ENCODE data around the gene ZMYND19.
A peak's percentile ranks its signal among the peaks of the same experiment; 100 is the strongest.
"Not testable (repeated sequence)": the region's sequence is repeated elsewhere in the genome, so short reads cannot be mapped to it uniquely, and the experiment has no call there.

Gene ZMYND19

GRCh38 chr9:137552022-137552768, 38.1 kb downstream of the ZMYND19 start:
- H3K27me3 ChIP-seq (ENCODE audit: control insufficient read depth, insufficient read depth, low read length): no peaks in the 10 kb centered on the region
- H3K27ac ChIP-seq (ENCODE audit: low read depth, low read length): peak overlapping the region; percentile 72; the same call in 1 of the 2 replicates
- H3K4me1 ChIP-seq (ENCODE audit: control insufficient read depth, insufficient read depth, low read length): peaks cover 5% of the 10 kb centered on the region; the same call in 1 of the 2 replicates

GRCh38 chr9:137551264-137552021, 38.9 kb downstream of the ZMYND19 start, which contains the start of gene MRPL41:
TSS of gene MRPL41 (plus strand) at chr9:137551879. CDS start at chr9:137552082, 203 bp downstream.
- Histone ChIP-seq H3K27me3 (ENCODE audit: control insufficient read depth, insufficient read depth, low read length) (no peaks in the 10 kb centered on the region), H3K9ac (ENCODE audit: low read length) (peak within 1 kb of the TSS; percentile 92), H3K4me1 (ENCODE audit: control insufficient read depth, insufficient read depth, low read length) (peaks cover 5% of the 10 kb centered on the region; the same call in 1 of the 2 replicates), H3K4me3 (ENCODE audit: low read depth, low read length) (peak within 1 kb of the TSS; percentile 100), H3K36me3 (ENCODE audit: control insufficient read depth, insufficient read depth, low read length) (peaks cover 24% of the 10 kb centered on the region), H3K27ac (ENCODE audit: low read depth, low read length) (peak within 1 kb of the TSS; percentile 72; the same call in 1 of the 2 replicates), H3K9me3 (ENCODE audit: control insufficient read depth, insufficient read depth, low read depth, low read length) (peaks cover 5% of the 10 kb centered on the region; the same call in 1 of the 2 replicates)

More at GRCh38 chr9:137552022-137552768, 38.1 kb downstream of the ZMYND19 start:
- peaks cover 29% of the 10 kb centered on the region for H3K36me3 ChIP-seq (ENCODE audit: control insufficient read depth, insufficient read depth, low read length)
- H3K9me3 ChIP-seq (ENCODE audit: control insufficient read depth, insufficient read depth, low read depth, low read length): no peaks in the 10 kb centered on the region
- H3K4me3 ChIP-seq (ENCODE audit: low read depth, low read length): peak overlapping the region; percentile 100
- H3K9ac ChIP-seq (ENCODE audit: low read length): peak overlapping the region; percentile 92

DNA sequence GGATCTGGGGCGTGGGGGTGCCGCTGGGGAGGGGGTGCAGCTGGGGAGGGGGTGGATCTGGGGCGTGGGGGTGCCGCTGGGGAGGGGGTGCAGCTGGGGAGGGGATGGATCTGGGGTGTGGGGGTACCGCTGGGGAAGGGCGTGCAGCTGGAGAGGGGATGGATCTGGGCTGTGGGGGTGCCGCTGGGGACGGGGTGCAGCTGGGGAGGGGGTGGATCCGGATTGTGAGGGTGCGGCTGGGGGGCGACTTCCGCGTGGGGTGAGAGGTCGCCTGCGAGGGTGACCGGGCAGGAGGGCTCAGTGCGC, 39.4 kb downstream of the ZMYND19 start:
- H3K4me1 ChIP-seq (ENCODE audit: control insufficient read depth, insufficient read depth, low read length); H3K9me3 ChIP-seq (ENCODE audit: control insufficient read depth, insufficient read depth, low read depth, low read length); H3K9ac ChIP-seq (ENCODE audit: low read length); H3K27me3 ChIP-seq (ENCODE audit: control insufficient read depth, insufficient read depth, low read length): not testable (repeated sequence)
- peaks cover 19% of the 10 kb centered on the region for H3K36me3 ChIP-seq (ENCODE audit: control insufficient read depth, insufficient read depth, low read length)
- H3K27ac ChIP-seq (ENCODE audit: low read depth, low read length): peak overlapping the region; percentile 50; the same call in 1 of the 2 replicates
- peak overlapping the region; percentile 64 for H3K4me3 ChIP-seq (ENCODE audit: low read depth, low read length)

- H3K9ac ChIP-seq (ENCODE audit: low read length): no peak within 1 kb of the TSS
- peaks cover 10% of the 10 kb centered on the region for H3K9me3 ChIP-seq (ENCODE audit: control insufficient read depth, insufficient read depth, low read depth, low read length)
- H3K27ac ChIP-seq (ENCODE audit: low read depth, low read length): peak within 1 kb of the TSS; percentile 50; the same call in 1 of the 2 replicates
- peaks cover 12% of the 10 kb centered on the region for H3K36me3 ChIP-seq (ENCODE audit: control insufficient read depth, insufficient read depth, low read length)
- H3K4me1 ChIP-seq (ENCODE audit: control insufficient read depth, insufficient read depth, low read length): peaks cover 5% of the 10 kb centered on the region; the same call in 1 of the 2 replicates
- peak within 1 kb of the TSS; percentile 64 for H3K4me3 ChIP-seq (ENCODE audit: low read depth, low read length)
- H3K27me3 ChIP-seq (ENCODE audit: control insufficient read depth, insufficient read depth, low read length): no peaks in the 10 kb centered on the region
Observed at GRCh38 chr9:137550231-137550621, 40.1 kb downstream of the ZMYND19 start, which contains the start of gene PNPLA7. TSS of gene PNPLA7 (minus strand) at chr9:137550402. CDS start at chr9:137550197, 205 bp downstream.

DNA sequence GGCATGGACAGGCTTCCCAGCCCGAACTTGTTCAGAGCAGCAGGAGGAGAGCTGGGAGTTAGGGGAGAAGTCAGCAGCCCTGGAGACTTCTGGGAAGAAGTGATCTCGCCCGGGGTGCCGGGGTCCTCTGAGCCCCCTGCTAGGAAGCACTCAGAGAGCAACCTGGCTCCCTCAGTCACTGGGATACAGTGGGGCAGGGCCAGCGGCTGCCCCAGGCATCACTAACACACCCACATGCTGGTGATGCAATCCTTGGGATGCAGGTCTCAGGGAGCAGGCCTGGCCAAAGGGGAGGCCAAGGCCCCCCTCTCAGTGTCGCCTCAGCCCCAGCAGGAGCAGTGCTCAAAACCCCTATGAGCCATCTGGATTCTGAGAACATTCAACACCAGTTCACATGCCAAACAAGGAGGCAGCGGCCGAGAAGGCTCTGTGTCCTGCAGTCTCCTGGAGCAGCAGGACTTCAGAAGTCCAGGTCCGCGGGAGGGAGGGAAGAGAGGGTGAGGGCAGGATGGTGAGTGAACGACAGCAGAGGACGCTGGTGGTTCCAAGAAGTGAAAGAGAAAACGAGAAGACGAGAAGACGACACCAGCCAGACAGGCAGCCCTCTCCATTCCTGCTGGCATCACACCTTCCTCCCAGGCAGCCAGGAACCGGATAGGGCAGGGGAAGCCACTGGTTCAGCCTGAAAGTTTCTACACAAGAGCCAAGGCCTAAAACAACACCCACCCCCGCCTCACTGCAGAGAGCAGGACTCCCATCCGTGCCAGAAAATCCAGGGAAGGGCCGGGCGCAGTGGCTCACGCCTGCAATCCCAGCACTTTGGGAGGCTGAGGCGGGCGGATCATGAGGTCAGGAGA, 42.4 kb downstream of the ZMYND19 start:
- H3K4me3 ChIP-seq (ENCODE audit: low read depth, low read length): no peak overlapping the region
- no peak overlapping the region for H3K9ac ChIP-seq (ENCODE audit: low read length)
- no peaks in the 10 kb centered on the region for H3K27me3 ChIP-seq (ENCODE audit: control insufficient read depth, insufficient read depth, low read length)
- peaks cover 5% of the 10 kb centered on the region; the same call in 1 of the 2 replicates for H3K4me1 ChIP-seq (ENCODE audit: control insufficient read depth, insufficient read depth, low read length)
- H3K27ac ChIP-seq (ENCODE audit: low read depth, low read length): no peak overlapping the region
- H3K36me3 ChIP-seq (ENCODE audit: control insufficient read depth, insufficient read depth, low read length): no peaks in the 10 kb centered on the region
- peaks cover 10% of the 10 kb centered on the region for H3K9me3 ChIP-seq (ENCODE audit: control insufficient read depth, insufficient read depth, low read depth, low read length)

DNA sequence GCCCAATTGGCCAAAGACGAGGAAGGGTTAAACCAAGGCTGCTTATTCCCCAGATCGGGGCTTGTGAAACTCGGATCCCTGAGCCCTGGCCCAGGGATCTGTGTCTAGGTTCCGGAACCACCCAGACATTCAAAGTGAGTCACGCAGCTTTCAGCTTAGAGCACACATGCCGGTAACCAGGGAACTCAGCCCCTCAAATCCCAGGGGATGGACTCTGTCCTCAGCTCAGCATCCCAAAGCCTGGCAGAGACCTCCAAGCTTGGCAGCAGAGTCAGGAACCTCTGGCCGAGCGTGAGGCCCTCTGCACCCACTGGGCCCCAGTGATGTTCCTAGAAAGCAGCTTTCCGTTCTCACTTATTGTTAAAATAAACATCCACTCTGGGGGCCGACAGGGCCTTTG, 45.2 kb downstream of the ZMYND19 start:
- Histone ChIP-seq H3K9ac (ENCODE audit: low read length) (no peak overlapping the region), H3K4me3 (ENCODE audit: low read depth, low read length) (no peak overlapping the region), H3K4me1 (ENCODE audit: control insufficient read depth, insufficient read depth, low read length) (peaks cover 3% of the 10 kb centered on the region; the same call in 1 of the 2 replicates), H3K27me3 (ENCODE audit: control insufficient read depth, insufficient read depth, low read length) (no peaks in the 10 kb centered on the region), H3K9me3 (ENCODE audit: control insufficient read depth, insufficient read depth, low read depth, low read length) (peaks cover 10% of the 10 kb centered on the region), H3K36me3 (ENCODE audit: control insufficient read depth, insufficient read depth, low read length) (no peaks in the 10 kb centered on the region), H3K27ac (ENCODE audit: low read depth, low read length) (no peak overlapping the region)

DNA sequence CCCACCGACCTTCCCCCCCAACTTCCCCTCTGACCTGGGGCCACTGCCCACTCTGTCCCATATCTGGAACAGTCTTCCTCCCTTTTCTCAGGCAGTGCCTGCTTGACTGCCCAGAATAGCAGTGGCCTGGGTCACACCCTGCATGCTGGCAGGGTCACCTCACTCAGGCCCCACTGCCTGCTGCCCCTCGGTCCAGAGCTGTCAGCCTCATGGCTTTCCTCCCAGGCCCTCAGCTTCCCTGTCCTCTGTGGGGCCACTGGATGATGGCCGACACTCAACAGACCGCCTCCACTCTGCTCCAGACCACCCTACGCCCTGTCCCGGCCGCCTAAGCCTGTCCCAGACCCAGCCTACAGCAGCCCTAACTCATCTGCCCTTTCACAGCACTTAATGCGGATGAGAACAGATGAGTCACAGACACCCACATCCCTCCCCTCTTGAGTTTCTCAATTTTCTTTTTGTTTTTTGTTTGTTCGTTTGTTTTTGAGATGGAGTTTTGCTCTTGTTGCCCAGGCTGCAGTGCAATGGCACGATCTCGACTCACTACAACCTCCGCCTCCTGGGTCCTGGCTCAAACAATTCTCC, 46.0 kb downstream of the ZMYND19 start:
- H3K4me3 ChIP-seq (ENCODE audit: low read depth, low read length): no peak overlapping the region
- no peaks in the 10 kb centered on the region for H3K27me3 ChIP-seq (ENCODE audit: control insufficient read depth, insufficient read depth, low read length)
- H3K27ac ChIP-seq (ENCODE audit: low read depth, low read length): no peak overlapping the region
- no peaks in the 10 kb centered on the region for H3K36me3 ChIP-seq (ENCODE audit: control insufficient read depth, insufficient read depth, low read length)
- H3K4me1 ChIP-seq (ENCODE audit: control insufficient read depth, insufficient read depth, low read length): no peaks in the 10 kb centered on the region
- H3K9ac ChIP-seq (ENCODE audit: low read length): no peak overlapping the region
- H3K9me3 ChIP-seq (ENCODE audit: control insufficient read depth, insufficient read depth, low read depth, low read length): peaks cover 10% of the 10 kb centered on the region

DNA sequence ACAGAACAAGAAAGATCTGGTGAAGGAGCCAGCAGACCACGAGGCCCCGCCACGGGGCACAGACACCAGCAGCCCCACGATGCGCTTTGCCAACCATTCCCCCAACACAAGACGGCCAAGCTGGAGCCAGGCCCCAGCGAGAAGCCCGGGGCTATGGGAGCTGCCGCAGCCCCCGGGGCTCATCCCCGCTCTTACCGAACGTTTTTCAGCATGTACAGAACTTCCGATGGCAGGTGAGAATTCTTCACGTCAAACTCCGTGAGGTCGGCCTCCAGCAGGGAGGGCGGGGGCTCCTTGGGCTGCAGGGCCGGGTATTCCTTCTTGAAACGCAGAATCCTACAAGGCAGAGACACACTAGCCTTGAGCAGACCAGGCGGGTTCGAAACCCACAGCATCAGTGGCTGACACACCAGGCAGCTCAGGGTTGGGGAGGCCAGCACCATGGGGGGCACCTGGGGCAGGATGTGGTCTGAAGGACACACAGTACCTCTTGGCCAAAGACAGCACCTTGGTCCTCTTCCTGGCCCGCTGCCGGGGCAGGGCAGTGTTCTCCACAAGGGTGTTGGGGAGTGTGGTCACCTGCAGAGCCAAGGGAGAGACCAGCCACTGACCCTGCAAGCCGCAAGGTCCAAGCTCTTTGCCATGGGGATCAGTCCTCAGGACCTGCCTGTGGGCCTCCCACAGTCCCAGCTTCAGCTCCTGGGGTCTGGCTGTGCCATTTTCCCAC, 46.9 kb downstream of the ZMYND19 start:
- peaks cover 10% of the 10 kb centered on the region for H3K9me3 ChIP-seq (ENCODE audit: control insufficient read depth, insufficient read depth, low read depth, low read length)
- no peaks in the 10 kb centered on the region for H3K27me3 ChIP-seq (ENCODE audit: control insufficient read depth, insufficient read depth, low read length)
- no peak overlapping the region for H3K4me3 ChIP-seq (ENCODE audit: low read depth, low read length)
- H3K36me3 ChIP-seq (ENCODE audit: control insufficient read depth, insufficient read depth, low read length): no peaks in the 10 kb centered on the region
- H3K27ac ChIP-seq (ENCODE audit: low read depth, low read length): no peak overlapping the region
- no peaks in the 10 kb centered on the region for H3K4me1 ChIP-seq (ENCODE audit: control insufficient read depth, insufficient read depth, low read length)
- no peak overlapping the region for H3K9ac ChIP-seq (ENCODE audit: low read length)

GRCh38 chr9:137542486-137542885, 47.8 kb downstream of the ZMYND19 start:
- Histone ChIP-seq H3K4me3 (ENCODE audit: low read depth, low read length) (no peak overlapping the region), H3K9ac (ENCODE audit: low read length) (no peak overlapping the region), H3K27ac (ENCODE audit: low read depth, low read length) (no peak overlapping the region), H3K36me3 (ENCODE audit: control insufficient read depth, insufficient read depth, low read length) (no peaks in the 10 kb centered on the region), H3K4me1 (ENCODE audit: control insufficient read depth, insufficient read depth, low read length) (no peaks in the 10 kb centered on the region), H3K27me3 (ENCODE audit: control insufficient read depth, insufficient read depth, low read length) (no peaks in the 10 kb centered on the region), H3K9me3 (ENCODE audit: control insufficient read depth, insufficient read depth, low read depth, low read length) (peaks cover 10% of the 10 kb centered on the region)

DNA sequence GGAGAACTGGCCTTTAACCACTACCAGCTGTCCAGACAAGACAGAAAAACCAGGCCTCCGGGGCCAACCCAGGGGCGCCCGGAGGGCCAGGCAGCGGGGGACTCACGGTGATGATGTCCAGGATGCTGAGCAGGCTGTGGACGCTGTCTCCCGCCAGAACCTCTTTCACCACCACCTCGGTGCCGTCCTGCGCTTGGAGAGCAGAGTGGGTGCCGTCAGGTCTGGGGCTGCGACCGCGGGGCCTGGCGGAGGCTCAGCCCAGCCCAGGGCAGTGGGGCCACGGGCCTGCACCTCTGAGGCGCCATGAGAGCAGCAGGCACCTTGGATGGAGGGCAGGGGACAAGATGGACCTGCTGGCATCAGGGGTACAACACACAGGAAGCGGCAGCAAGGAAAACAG, 49.8 kb downstream of the ZMYND19 start:
- no peaks in the 10 kb centered on the region for H3K27me3 ChIP-seq (ENCODE audit: control insufficient read depth, insufficient read depth, low read length)
- H3K27ac ChIP-seq (ENCODE audit: low read depth, low read length): no peak overlapping the region
- H3K9ac ChIP-seq (ENCODE audit: low read length): no peak overlapping the region
- H3K9me3 ChIP-seq (ENCODE audit: control insufficient read depth, insufficient read depth, low read depth, low read length): no peaks in the 10 kb centered on the region
- no peaks in the 10 kb centered on the region for H3K36me3 ChIP-seq (ENCODE audit: control insufficient read depth, insufficient read depth, low read length)
- H3K4me1 ChIP-seq (ENCODE audit: control insufficient read depth, insufficient read depth, low read length): no peaks in the 10 kb centered on the region
- no peak overlapping the region for H3K4me3 ChIP-seq (ENCODE audit: low read depth, low read length)
